Neural progenitor cell (in vitro differentiated cells): ENCODE results near the gene ASB10. TPM values are rescaled to one million over a fixed set of nuclear protein-coding genes. Genes with fewer than 3 reads are reported as not detected.

ENCODE experiments used
- DNase-seq: peaks from one replicate; pipeline ENCODE4 v3.0.0-alpha.2; 2016; ENCODE audit warnings: low spot score
- H2AFZ ChIP-seq: fragments of 200-600 bp; sonication (generic); replicated peaks from 2 replicates; pipeline ENCODE4 v1.6.1; 2016; ENCODE audit warnings: antibody characterized with exemption
- H3F3A ChIP-seq: fragments of 200-600 bp; sonication (generic); 2 replicates; pipeline ENCODE4 v1.6.1; 2016; ENCODE audit warnings: antibody characterized with exemption, low read depth
- H3K27ac ChIP-seq: fragments of 200-600 bp; sonication (generic); 2 replicates; pipeline ENCODE4 v1.5.1; 2016; ENCODE audit warnings: mild to moderate bottlenecking
- H3K27me3 ChIP-seq: fragments of 200-600 bp; sonication (generic); 2 replicates; pipeline ENCODE4 v1.6.1; 2016; ENCODE audit warnings: mild to moderate bottlenecking, moderate library complexity
- H3K36me3 ChIP-seq: fragments of 200-600 bp; sonication (generic); 2 replicates; pipeline ENCODE4 v1.5.1; 2016
- H3K4me1 ChIP-seq: fragments of 200-600 bp; sonication (generic); 2 replicates; pipeline ENCODE4 v1.6.1; 2016; ENCODE audit warnings: mixed run types
- H3K4me2 ChIP-seq: fragments of 200-600 bp; sonication (generic); 2 replicates; pipeline ENCODE4 v1.6.1; 2016
- H3K4me3 ChIP-seq: fragments of 200-600 bp; sonication (generic); 2 replicates; pipeline ENCODE4 v1.5.1; 2016
- H3K79me2 ChIP-seq: fragments of 200-600 bp; sonication (generic); 2 replicates; pipeline ENCODE4 v1.6.1; 2016; ENCODE audit warnings: low read depth
- H3K9ac ChIP-seq: fragments of 200-600 bp; sonication (generic); 2 replicates; pipeline ENCODE4 v1.6.1; 2016
- H3K9me3 ChIP-seq: fragments of 200-600 bp; sonication (generic); 2 replicates; pipeline ENCODE4 v1.5.1; 2016; ENCODE audit warnings: low read depth
- H4K20me1 ChIP-seq: fragments of 200-600 bp; sonication (generic); 2 replicates; pipeline ENCODE4 v1.6.1; 2016; ENCODE audit warnings: low read depth
- H3K27ac Mint-ChIP-seq: 3 replicates; pipeline ENCODE4 v1.8.0; 2021; ENCODE audit warnings: mixed read lengths
- H3K27me3 Mint-ChIP-seq: 2 replicates; pipeline ENCODE4 v1.8.0; 2022; ENCODE audit warnings: low read depth, mild to moderate bottlenecking, inconsistent platforms, moderate library complexity, mixed read lengths; ENCODE audit not compliant: insufficient read depth
- H3K36me3 Mint-ChIP-seq: 3 replicates; pipeline ENCODE4 v1.8.0; 2021; ENCODE audit warnings: mixed read lengths
- H3K4me1 Mint-ChIP-seq: 3 replicates; pipeline ENCODE4 v1.8.0; 2021; ENCODE audit warnings: mixed read lengths
- H3K4me3 Mint-ChIP-seq: 3 replicates; pipeline ENCODE4 v1.8.0; 2021; ENCODE audit warnings: mild to moderate bottlenecking, moderate library complexity, mixed read lengths
- H3K9me3 Mint-ChIP-seq: 3 replicates; pipeline ENCODE4 v1.8.0; 2020; ENCODE audit warnings: mixed read lengths
- EZH2 ChIP-seq: fragments of 200-600 bp; sonication (generic); IDR thresholded peaks from 2 replicates; pipeline ENCODE4 v1.6.1; 2017; ENCODE audit warnings: antibody characterized with exemption, mild to moderate bottlenecking, moderate library complexity
- EZH2phosphoT487 ChIP-seq: fragments of 200-600 bp; sonication (generic); IDR thresholded peaks from 2 replicates; pipeline ENCODE4 v1.6.1; 2017; ENCODE audit warnings: antibody characterized with exemption
- total RNA-seq: library from RNA; depleted of rRNA; stranded (reverse); fragments of >200 nt; gene quantifications from 2 replicates; pipeline ENCODE4 v1.2.3, GENCODE V29; 2015; ENCODE audit warnings: low replicate concordance
- TF ChIP-seq, protein P1 (sequence below): fragments of 200-600 bp; sonication (generic); IDR thresholded peaks from 2 replicates; pipeline ENCODE4 v1.5.1; 2017; ENCODE audit warnings: antibody characterized with exemption, mild to moderate bottlenecking

Gene ASB10, protein sequence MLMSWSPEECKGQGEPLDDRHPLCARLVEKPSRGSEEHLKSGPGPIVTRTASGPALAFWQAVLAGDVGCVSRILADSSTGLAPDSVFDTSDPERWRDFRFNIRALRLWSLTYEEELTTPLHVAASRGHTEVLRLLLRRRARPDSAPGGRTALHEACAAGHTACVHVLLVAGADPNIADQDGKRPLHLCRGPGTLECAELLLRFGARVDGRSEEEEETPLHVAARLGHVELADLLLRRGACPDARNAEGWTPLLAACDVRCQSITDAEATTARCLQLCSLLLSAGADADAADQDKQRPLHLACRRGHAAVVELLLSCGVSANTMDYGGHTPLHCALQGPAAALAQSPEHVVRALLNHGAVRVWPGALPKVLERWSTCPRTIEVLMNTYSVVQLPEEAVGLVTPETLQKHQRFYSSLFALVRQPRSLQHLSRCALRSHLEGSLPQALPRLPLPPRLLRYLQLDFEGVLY
- not detected in 2 replicates for total RNA-seq

GRCh38 chr7:151186640-151187408, at the start of gene ASB10:
Gene ASB10 (minus strand): TSS chr7:151187250. CDS start chr7:151187130, 120 bp downstream.
- no peaks in the 10 kb centered on the region for H3K4me1 ChIP-seq
- no peaks in the 10 kb centered on the region for H3K9me3 ChIP-seq
- H3K27ac Mint-ChIP-seq, result no peak within 1 kb of the TSS
- no peaks in the 10 kb centered on the region for H3K4me1 Mint-ChIP-seq
- H3K27me3 Mint-ChIP-seq, result peaks cover 13% of the 10 kb centered on the region
- H3K9me3 Mint-ChIP-seq, result no peaks in the 10 kb centered on the region
- H3K36me3 ChIP-seq, result no peaks in the 10 kb centered on the region
- H3K4me2 ChIP-seq, result no peak within 1 kb of the TSS
- no peaks in the 10 kb centered on the region for H3K36me3 Mint-ChIP-seq
- H4K20me1 ChIP-seq, result no peaks in the 10 kb centered on the region
- no peaks in the 10 kb centered on the region for H3K79me2 ChIP-seq
- no peak within 1 kb of the TSS for H2AFZ ChIP-seq
- DNase-seq, result no peak
- no peak for TF ChIP-seq EZH2phosphoT487
- TF ChIP-seq, protein P1, sequence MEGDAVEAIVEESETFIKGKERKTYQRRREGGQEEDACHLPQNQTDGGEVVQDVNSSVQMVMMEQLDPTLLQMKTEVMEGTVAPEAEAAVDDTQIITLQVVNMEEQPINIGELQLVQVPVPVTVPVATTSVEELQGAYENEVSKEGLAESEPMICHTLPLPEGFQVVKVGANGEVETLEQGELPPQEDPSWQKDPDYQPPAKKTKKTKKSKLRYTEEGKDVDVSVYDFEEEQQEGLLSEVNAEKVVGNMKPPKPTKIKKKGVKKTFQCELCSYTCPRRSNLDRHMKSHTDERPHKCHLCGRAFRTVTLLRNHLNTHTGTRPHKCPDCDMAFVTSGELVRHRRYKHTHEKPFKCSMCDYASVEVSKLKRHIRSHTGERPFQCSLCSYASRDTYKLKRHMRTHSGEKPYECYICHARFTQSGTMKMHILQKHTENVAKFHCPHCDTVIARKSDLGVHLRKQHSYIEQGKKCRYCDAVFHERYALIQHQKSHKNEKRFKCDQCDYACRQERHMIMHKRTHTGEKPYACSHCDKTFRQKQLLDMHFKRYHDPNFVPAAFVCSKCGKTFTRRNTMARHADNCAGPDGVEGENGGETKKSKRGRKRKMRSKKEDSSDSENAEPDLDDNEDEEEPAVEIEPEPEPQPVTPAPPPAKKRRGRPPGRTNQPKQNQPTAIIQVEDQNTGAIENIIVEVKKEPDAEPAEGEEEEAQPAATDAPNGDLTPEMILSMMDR, result no peak
- no peak for TF ChIP-seq EZH2
- H3K27ac ChIP-seq, result no peak within 1 kb of the TSS
- no peak within 1 kb of the TSS for H3K9ac ChIP-seq
- no peak within 1 kb of the TSS for H3K4me3 Mint-ChIP-seq
- H3K4me3 ChIP-seq, result no peak within 1 kb of the TSS
- H3F3A ChIP-seq, result no peaks in the 10 kb centered on the region
- H3K27me3 ChIP-seq, result peaks cover 10% of the 10 kb centered on the region

DNA sequence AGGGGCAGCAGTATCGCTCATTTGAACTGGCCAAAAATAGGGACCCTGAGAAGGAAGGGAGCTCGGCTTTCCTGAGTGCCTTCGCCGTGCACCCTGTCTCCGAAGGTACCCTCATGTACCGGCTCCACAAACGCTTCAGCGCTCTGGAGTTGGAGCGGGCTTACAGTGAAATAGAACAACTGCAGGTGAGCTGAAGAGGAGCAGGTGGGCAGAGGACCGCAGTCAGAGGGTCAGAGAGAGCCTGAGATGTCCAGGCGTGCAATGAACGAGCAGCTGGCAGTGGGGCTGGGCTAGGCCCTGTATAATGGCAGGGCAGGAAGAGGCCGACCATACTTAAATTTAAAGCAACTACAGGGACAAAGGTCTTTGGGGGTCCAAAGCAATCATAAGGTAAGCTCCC, 49.4 kb upstream of the ASB10 start:
- H3K9me3 Mint-ChIP-seq, result no peaks in the 10 kb centered on the region
- H3K36me3 ChIP-seq, result no peaks in the 10 kb centered on the region
- H3K9me3 ChIP-seq, result no peaks in the 10 kb centered on the region
- peaks cover 15% of the 10 kb centered on the region for H3K36me3 Mint-ChIP-seq
- H4K20me1 ChIP-seq, result peaks cover 16% of the 10 kb centered on the region
- no peak overlapping the region for H3K4me3 Mint-ChIP-seq
- DNase-seq, result no peak
- H2AFZ ChIP-seq, result no peak overlapping the region
- peaks cover 9% of the 10 kb centered on the region for H3K27me3 Mint-ChIP-seq
- no peak overlapping the region for H3K27ac Mint-ChIP-seq
- TF ChIP-seq EZH2 (no peak), EZH2phosphoT487 (no peak)
- TF ChIP-seq, protein P1, result no peak
- H3K4me1 ChIP-seq, result peaks cover 14% of the 10 kb centered on the region
- no peak overlapping the region for H3K9ac ChIP-seq
- H3K27ac ChIP-seq, result no peak overlapping the region
- peaks cover 5% of the 10 kb centered on the region for H3F3A ChIP-seq
- peaks cover 20% of the 10 kb centered on the region for H3K4me1 Mint-ChIP-seq
- peaks cover 26% of the 10 kb centered on the region for H3K79me2 ChIP-seq
- H3K4me2 ChIP-seq, result no peak overlapping the region
- H3K27me3 ChIP-seq, result no peaks in the 10 kb centered on the region
- no peak overlapping the region for H3K4me3 ChIP-seq

DNA sequence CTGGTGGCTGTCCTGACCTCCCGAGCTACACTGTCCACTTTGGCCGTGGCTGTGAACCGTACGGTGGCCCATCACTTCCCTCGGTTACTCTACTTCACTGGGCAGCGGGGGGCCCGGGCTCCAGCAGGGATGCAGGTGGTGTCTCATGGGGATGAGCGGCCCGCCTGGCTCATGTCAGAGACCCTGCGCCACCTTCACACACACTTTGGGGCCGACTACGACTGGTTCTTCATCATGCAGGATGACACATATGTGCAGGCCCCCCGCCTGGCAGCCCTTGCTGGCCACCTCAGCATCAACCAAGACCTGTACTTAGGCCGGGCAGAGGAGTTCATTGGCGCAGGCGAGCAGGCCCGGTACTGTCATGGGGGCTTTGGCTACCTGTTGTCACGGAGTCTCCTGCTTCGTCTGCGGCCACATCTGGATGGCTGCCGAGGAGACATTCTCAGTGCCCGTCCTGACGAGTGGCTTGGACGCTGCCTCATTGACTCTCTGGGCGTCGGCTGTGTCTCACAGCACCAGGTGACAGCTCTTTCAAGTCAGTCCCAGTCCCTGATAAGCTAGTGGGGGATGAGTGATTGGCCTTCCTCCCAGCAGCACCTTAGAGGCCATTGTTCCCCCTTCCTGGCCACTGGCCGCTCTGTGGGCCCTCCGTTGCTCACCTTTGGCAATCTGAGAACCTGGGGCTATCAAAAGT, 48.2 kb upstream of the ASB10 start:
- Histone ChIP-seq H4K20me1 (peaks cover 16% of the 10 kb centered on the region), H3K79me2 (peaks cover 26% of the 10 kb centered on the region)

More for the DNA sequence above, 48.2 kb upstream of the ASB10 start:
- Histone ChIP-seq H2AFZ (no peak overlapping the region), H3K4me3 (no peak overlapping the region), H3K9ac (no peak overlapping the region), H3K27ac (no peak overlapping the region), H3F3A (peaks cover 5% of the 10 kb centered on the region), H3K4me2 (no peak overlapping the region), H3K9me3 (no peaks in the 10 kb centered on the region), H3K4me1 (peaks cover 17% of the 10 kb centered on the region), H3K36me3 (no peaks in the 10 kb centered on the region), H3K27me3 (no peaks in the 10 kb centered on the region)
- no peak for DNase-seq
- peaks cover 7% of the 10 kb centered on the region for H3K36me3 Mint-ChIP-seq
- H3K27ac Mint-ChIP-seq, result no peak overlapping the region
- no peak overlapping the region for H3K4me3 Mint-ChIP-seq
- TF ChIP-seq, protein P1, result no peak
- peaks cover 9% of the 10 kb centered on the region for H3K27me3 Mint-ChIP-seq
- H3K4me1 Mint-ChIP-seq, result peaks cover 23% of the 10 kb centered on the region
- no peaks in the 10 kb centered on the region for H3K9me3 Mint-ChIP-seq
